ENCODE data around the gene DENND10.

DENND10 gene, protein sequence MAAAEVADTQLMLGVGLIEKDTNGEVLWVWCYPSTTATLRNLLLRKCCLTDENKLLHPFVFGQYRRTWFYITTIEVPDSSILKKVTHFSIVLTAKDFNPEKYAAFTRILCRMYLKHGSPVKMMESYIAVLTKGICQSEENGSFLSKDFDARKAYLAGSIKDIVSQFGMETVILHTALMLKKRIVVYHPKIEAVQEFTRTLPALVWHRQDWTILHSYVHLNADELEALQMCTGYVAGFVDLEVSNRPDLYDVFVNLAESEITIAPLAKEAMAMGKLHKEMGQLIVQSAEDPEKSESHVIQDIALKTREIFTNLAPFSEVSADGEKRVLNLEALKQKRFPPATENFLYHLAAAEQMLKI

DNA sequence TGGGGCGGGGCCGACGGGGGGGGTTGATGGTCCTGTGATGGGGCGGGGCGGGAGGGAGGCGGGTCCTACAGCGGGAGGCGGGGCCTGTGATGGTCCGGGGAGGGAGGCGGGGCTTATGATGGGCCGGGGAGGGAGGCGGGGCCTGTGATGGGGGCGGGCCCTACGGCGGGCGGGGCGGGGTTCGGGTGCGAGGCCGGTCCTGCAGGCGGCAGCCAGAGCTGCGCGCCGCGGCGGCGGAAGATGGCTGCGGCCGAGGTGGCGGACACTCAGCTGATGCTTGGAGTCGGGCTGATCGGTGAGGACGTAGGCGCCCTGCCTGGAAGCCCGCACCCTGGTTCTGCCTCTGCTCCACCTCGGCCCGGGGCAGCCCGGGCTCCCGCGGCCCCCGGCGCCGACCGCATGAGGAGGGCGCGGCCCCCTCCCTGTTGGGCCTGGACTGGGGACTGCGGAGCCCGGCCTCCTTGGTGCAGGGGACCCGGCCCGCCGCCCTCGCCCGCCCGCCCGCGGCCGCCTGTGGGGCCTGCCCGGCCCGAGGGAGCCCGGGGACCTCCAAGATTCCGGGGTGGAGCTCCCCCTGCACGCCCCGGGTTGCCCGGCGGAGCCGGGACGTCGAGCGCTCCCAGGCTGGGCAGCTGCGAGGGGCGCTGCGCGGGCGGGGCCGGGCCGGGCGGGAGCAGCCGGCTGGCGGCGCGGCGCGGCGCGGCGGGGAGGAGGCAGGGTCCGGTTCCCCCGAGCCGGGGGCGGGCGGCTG is at the start of gene DENND10:
Gene DENND10, plus strand, starts transcription at position 211 of the 751 bp plus-strand sequence. Its CDS starts 30 bp downstream, at position 241.
- peaks cover 21% of the 10 kb centered on the region for H3K36me3 Mint-ChIP-seq (ENCODE audit: low read depth)

DNA sequence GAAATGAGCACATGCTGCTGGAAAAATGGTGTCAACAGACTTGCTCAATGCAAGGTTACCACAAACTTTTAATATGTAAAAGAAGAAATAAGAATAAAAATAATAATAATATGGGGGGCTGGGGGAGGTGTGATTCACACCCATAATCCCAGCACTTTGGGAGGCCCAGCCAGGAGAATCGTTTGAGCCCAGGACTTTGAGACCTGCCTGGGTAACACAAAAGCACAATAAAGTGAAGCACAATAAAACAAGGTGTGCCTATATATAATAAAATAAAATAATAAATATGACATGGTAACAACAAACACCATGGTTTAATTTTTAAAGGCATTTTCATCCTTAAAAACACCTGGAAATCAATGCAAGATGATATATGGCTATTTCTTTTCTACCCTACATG is 48.4 kb upstream of the DENND10 start:
- Mint-ChIP-seq H3K4me3 (no peak overlapping the region), H3K36me3 (ENCODE audit: low read depth) (peaks cover 83% of the 10 kb centered on the region), H3K4me1 (ENCODE audit: low read depth) (peaks cover 2% of the 10 kb centered on the region), H3K27me3 (ENCODE audit: low read depth) (no peaks in the 10 kb centered on the region), H3K27ac (no peak overlapping the region), H3K9me3 (no peaks in the 10 kb centered on the region)
- no peak for DNase-seq (ENCODE audit: low spot score)

More for the DNA sequence above, at the start of gene DENND10:
- H3K4me3 Mint-ChIP-seq = peak within 1 kb of the TSS; percentile 90
- DNase-seq (ENCODE audit: low spot score) = peak; percentile 69
- peak within 1 kb of the TSS; percentile 68 for H3K27ac Mint-ChIP-seq
- no peaks in the 10 kb centered on the region for H3K9me3 Mint-ChIP-seq
- no peaks in the 10 kb centered on the region for H3K27me3 Mint-ChIP-seq (ENCODE audit: low read depth)
- H3K4me1 Mint-ChIP-seq (ENCODE audit: low read depth) = peaks cover 35% of the 10 kb centered on the region

DNA sequence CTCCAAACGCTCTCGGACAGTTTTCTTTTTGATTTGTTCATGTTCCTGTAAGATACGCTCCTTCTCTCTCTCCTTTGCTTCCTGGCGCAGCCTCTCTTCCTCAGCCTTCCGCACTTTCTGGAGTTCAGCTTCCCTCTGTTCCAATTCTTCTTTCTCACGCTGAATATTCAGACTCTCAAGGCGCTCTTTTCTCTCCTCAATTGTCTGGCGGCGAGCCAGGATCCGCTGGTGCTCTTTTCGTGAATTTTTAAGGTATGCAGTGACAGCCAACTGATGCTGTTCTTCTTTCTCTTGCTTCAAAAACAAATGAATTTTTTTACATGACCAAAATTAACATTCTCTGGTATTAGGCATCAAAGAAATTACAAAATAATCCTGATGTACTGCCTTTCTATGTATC is 45.9 kb upstream of the DENND10 start:
- H3K4me1 Mint-ChIP-seq (ENCODE audit: low read depth) = peaks cover 18% of the 10 kb centered on the region
- H3K4me3 Mint-ChIP-seq = no peak overlapping the region
- peaks cover 79% of the 10 kb centered on the region for H3K36me3 Mint-ChIP-seq (ENCODE audit: low read depth)
- H3K27ac Mint-ChIP-seq = peak overlapping the region; percentile 61
- H3K27me3 Mint-ChIP-seq (ENCODE audit: low read depth) = no peaks in the 10 kb centered on the region
- no peak for DNase-seq (ENCODE audit: low spot score)
- H3K9me3 Mint-ChIP-seq = no peaks in the 10 kb centered on the region

DNA sequence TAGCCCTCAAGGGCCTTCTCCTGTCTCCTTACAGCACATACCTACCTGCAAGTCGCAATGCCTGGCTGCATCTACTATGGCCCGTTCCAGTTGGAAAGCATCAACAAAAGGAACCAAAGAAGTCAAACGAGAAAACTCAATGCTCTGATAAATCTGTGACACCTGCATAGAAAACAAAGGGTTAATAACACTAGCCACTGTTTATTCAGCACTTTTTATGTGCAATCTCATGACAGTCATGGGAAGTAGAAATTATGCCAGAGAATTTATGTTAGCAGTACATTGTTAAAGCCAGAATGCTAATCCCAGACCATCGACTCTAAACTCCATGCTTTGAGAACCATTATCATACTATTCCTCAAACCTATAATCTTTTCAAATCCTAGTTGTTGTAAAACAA is 44.4 kb upstream of the DENND10 start:
- Mint-ChIP-seq H3K4me1 (ENCODE audit: low read depth) (peaks cover 27% of the 10 kb centered on the region), H3K27ac (no peak overlapping the region), H3K9me3 (no peaks in the 10 kb centered on the region), H3K27me3 (ENCODE audit: low read depth) (no peaks in the 10 kb centered on the region), H3K4me3 (no peak overlapping the region), H3K36me3 (ENCODE audit: low read depth) (peaks cover 85% of the 10 kb centered on the region)
- no peak for DNase-seq (ENCODE audit: low spot score)

DNA sequence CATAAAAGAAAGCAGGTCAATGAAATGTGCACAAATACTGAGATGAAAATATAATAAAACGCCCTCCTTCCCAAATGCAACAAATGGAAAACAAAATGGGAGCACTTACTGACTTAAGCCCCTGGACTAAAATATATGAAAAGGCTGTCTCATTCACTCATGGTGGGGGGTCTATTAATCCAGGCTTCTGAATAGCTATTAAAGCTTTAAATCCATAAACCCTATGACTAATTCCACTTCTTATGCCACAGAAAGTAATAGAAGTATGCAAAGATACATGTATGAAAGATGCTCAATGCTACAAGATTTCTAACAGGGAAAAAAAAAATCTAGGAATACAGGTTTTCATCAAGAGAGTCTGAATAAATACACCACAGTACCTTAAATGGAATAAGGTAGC is 43.8 kb upstream of the DENND10 start:
- Mint-ChIP-seq H3K9me3 (no peaks in the 10 kb centered on the region), H3K27me3 (ENCODE audit: low read depth) (no peaks in the 10 kb centered on the region), H3K4me3 (no peak overlapping the region), H3K27ac (no peak overlapping the region), H3K36me3 (ENCODE audit: low read depth) (peaks cover 83% of the 10 kb centered on the region), H3K4me1 (ENCODE audit: low read depth) (peaks cover 30% of the 10 kb centered on the region)
- no peak for DNase-seq (ENCODE audit: low spot score)

DNA sequence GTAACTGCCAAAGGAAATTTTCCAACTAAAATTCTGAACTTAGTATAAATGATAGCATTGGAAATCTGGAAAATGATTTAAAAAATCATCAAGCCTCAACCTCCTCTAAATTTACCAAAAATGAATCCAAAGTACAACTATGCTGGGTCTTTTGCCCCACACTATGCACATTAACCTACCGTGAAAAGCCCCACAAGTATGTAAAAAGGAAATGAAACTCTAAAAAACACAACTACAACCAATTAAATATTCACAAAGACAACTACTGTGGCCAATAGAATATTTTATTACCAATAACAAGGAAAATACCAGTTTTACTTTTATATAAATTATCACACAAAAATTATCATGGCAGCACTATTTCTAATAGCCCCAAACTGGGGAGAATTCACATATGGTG is 42.6 kb upstream of the DENND10 start:
- no peaks in the 10 kb centered on the region for H3K9me3 Mint-ChIP-seq
- peaks cover 85% of the 10 kb centered on the region for H3K36me3 Mint-ChIP-seq (ENCODE audit: low read depth)
- DNase-seq (ENCODE audit: low spot score) = no peak
- H3K4me1 Mint-ChIP-seq (ENCODE audit: low read depth) = peaks cover 33% of the 10 kb centered on the region
- H3K27ac Mint-ChIP-seq = no peak overlapping the region
- H3K4me3 Mint-ChIP-seq = no peak overlapping the region
- no peaks in the 10 kb centered on the region for H3K27me3 Mint-ChIP-seq (ENCODE audit: low read depth)

DNA sequence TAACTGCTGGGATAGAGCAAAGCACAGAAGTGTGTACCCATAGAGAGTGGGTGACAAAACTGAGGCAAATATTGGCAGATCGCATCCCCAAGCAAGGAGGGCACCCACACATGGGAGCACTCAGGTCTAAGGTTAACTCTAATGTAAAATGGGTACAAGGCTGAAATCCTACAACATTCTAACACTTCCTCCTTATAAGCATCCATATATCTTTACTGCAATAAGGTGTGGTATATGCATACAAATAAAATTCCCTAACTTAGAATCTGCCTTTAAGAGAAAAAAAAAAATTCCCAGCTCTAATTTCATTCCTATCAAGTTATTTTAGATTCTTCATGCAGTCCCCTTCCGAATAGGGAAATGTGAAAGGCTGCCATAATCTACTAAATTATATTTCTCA is 42.0 kb upstream of the DENND10 start:
- H3K27ac Mint-ChIP-seq = no peak overlapping the region

DNA sequence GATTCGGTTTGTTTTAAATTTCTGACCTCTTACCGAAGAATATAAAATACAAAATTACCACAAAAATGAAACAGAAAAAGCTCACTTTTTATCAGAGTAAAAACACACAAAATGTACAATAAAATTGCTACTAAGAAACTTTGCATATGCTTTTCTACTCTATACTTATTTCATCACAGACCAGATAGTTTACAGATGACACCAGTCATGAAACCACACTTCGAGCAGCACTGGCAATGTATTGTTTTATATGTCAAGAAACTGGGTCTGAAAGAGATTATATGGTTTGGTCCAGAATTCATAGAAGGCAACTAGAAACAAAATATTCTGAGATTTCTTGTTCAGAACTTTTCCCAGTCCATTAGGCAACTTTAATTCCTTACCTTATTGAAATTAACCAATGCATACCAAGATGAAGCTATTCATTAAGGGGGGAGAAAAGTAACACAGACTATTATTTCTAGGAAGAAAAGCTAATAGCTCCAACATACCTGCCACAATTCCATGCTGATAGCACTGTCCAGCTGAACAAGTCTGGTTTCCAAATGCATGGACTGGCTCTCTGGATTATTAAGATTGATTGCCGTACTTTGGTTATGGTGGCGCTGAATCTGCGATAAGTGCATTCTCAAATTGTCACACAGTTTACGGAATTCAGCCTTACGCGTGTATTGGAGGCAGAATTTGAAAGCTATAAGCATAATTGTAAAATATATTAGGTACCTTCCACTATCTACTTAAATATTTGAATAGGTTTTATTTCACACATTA is 33.3 kb upstream of the DENND10 start:
- Mint-ChIP-seq H3K4me3 (no peak overlapping the region), H3K9me3 (no peaks in the 10 kb centered on the region), H3K4me1 (ENCODE audit: low read depth) (peaks cover 32% of the 10 kb centered on the region), H3K27me3 (ENCODE audit: low read depth) (no peaks in the 10 kb centered on the region), H3K27ac (peak overlapping the region; percentile 41), H3K36me3 (ENCODE audit: low read depth) (peaks cover 72% of the 10 kb centered on the region)
- DNase-seq (ENCODE audit: low spot score) = no peak

More for the DNA sequence above, 42.0 kb upstream of the DENND10 start:
- peaks cover 84% of the 10 kb centered on the region for H3K36me3 Mint-ChIP-seq (ENCODE audit: low read depth)
- no peaks in the 10 kb centered on the region for H3K27me3 Mint-ChIP-seq (ENCODE audit: low read depth)
- no peak overlapping the region for H3K4me3 Mint-ChIP-seq
- peaks cover 33% of the 10 kb centered on the region for H3K4me1 Mint-ChIP-seq (ENCODE audit: low read depth)
- H3K9me3 Mint-ChIP-seq = no peaks in the 10 kb centered on the region
- no peak for DNase-seq (ENCODE audit: low spot score)

DNA sequence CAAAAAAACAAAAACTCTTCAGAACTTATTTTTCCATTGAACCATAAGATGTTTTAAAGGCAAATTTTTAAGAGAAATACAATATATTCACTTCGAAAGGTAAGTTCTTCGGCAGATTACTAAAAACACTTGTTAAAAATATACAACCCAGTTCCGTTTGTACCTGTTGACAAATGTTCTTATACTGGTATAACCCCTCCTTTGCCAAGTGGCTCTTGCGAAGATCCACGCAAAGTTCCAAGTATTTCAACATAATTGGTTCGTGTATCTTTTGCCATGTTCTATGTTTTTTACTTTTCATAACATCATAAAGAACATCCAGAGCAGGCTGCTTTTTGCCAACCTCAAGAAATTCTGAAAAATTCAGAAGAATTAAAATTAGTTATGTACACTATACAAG is 30.3 kb upstream of the DENND10 start:
- Mint-ChIP-seq H3K4me1 (ENCODE audit: low read depth) (peaks cover 48% of the 10 kb centered on the region), H3K36me3 (ENCODE audit: low read depth) (peaks cover 73% of the 10 kb centered on the region)

DNA sequence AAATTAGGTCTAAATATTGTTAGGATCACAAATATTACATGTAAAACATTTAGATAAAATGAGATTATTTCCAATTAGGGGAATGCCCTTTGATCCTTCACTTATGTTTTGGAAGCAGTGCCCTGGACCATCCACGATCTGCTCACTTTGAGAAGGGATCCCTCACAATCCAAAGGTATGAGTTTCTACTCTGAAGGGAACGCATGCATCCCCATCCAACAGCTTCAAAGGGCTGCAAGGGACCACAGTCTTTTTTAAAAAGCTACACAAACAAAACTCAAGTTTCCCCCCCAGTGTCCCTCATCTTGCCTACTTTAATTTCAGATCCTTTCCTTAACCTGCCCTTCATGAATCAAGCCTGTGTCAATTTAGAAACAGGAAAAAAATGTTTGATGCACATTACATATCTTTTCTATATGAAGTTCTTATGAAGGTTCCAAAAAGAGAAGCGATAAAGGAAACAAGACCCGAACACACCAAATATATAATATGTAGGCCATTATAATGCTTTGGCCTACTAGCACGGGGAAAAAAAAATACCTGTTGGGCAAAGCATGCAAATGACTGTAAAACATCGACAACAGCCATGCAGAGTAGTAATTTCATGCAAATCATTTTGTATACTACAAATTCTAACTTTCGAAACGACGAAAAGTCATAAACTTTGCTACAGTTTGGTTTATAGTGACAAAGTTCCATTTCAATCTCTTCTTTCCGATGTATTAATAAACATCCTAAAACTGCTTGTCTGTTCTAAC is 25.3 kb upstream of the DENND10 start:
- Mint-ChIP-seq H3K36me3 (ENCODE audit: low read depth) (peaks cover 54% of the 10 kb centered on the region), H3K27me3 (ENCODE audit: low read depth) (no peaks in the 10 kb centered on the region), H3K27ac (peak overlapping the region; percentile 96), H3K4me3 (peak overlapping the region; percentile 93), H3K4me1 (ENCODE audit: low read depth) (peaks cover 40% of the 10 kb centered on the region), H3K9me3 (no peaks in the 10 kb centered on the region)
- no peak for DNase-seq (ENCODE audit: low spot score)

More for the DNA sequence above, 30.3 kb upstream of the DENND10 start:
- Mint-ChIP-seq H3K27me3 (ENCODE audit: low read depth) (no peaks in the 10 kb centered on the region), H3K27ac (peak overlapping the region; percentile 70), H3K9me3 (no peaks in the 10 kb centered on the region), H3K4me3 (peak overlapping the region; percentile 63)
- no peak for DNase-seq (ENCODE audit: low spot score)

DNA sequence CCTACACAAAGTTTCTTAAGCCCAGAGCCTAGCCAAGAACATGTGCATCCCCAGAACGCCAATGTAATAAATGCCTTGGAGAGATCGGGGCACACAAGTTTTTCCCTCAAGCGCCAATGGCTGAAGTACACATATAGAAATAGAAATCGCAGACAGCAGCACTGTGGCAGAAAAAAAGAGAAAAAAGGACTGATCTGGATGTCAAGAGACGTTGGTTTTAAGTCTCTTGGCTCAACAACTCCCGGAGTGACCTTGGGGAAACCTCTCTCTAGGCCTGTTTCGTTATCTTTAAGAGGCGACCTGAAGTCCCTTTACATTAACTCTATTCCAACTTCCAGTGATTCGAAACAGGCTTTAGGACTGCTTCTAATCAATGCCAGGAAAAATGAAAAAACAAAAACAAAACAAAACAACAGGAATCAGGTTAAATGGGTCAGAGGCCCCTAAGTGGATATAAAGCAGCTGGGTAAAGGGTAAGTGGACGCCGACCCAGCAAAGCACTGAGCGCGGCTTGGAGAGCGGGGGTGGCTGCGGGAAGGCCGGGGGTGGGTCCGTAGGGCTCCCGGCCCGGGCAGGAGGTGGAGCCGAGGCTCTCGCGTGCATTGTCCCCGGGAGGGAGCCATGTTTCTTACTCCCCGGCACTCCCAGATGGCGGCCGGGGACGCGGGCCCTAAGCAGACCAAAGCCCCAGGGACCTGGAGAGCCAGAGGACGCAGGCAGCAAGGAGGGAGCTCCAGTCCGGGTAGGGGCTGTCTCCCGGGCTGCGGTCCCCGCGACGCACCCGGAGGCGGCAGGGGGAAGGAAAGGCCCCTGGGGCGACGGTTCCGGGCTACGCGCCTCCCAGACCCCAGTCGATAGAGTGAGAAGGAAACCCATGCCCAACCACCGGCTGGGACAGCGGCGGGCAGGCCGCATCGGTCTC is 24.1 kb upstream of the DENND10 start:
- Mint-ChIP-seq H3K4me3 (peak overlapping the region; percentile 93), H3K27ac (peak overlapping the region; percentile 96), H3K9me3 (no peaks in the 10 kb centered on the region), H3K27me3 (ENCODE audit: low read depth) (no peaks in the 10 kb centered on the region), H3K4me1 (ENCODE audit: low read depth) (peaks cover 38% of the 10 kb centered on the region), H3K36me3 (ENCODE audit: low read depth) (peaks cover 50% of the 10 kb centered on the region)
- peak; percentile 76 for DNase-seq (ENCODE audit: low spot score)

DNA sequence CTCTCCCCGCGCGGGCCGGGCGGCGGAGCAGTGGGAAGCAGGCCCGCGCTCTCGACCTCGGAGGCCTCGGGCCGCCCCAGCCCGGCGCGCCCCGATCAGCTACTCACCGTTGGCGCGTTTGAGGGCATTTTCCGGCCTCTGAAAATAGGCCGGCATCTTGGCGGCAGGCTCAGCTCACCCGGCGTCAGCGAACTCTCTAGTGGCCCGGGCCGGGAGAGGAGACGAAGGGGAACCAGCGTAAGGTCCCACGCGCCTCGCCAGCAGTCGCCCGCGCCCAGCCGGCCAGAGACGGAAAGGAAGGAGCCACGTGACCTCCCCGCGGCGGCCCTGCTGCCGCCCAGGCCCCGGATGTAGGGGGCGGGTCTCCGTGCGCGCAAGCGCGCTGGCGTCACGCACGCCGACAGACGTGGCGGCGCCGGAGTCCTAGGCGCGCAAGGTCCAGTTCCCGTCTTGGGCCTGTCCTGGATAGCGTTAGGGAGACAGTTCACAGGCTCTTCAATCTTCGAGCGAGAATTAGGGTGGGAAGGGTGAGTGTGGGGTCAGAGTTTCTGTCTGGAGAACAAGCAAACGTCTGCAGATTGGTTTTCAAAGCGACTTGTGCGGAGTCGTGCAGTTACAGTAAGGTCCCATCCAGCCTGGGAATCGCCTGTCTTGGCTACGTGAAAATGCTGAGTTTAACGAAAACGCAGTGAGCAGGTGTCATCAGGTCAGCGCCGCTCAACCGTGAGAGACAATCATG is 23.2 kb upstream of the DENND10 start, which contains the start of gene EIF3A:
Gene EIF3A, minus strand, starts transcription at position 297 of the 739 bp plus-strand sequence. Its CDS starts 141 bp downstream, at position 156.
- H3K36me3 Mint-ChIP-seq (ENCODE audit: low read depth) = peaks cover 46% of the 10 kb centered on the region
- peaks cover 38% of the 10 kb centered on the region for H3K4me1 Mint-ChIP-seq (ENCODE audit: low read depth)
- H3K9me3 Mint-ChIP-seq = no peaks in the 10 kb centered on the region
- peak within 1 kb of the TSS; percentile 96 for H3K27ac Mint-ChIP-seq
- DNase-seq (ENCODE audit: low spot score) = peak; percentile 95
- H3K27me3 Mint-ChIP-seq (ENCODE audit: low read depth) = no peaks in the 10 kb centered on the region
- peak within 1 kb of the TSS; percentile 93 for H3K4me3 Mint-ChIP-seq
